Measurements from ENCODE around the gene ATP6V0A1.

Gene ATP6V0A1

DNA sequence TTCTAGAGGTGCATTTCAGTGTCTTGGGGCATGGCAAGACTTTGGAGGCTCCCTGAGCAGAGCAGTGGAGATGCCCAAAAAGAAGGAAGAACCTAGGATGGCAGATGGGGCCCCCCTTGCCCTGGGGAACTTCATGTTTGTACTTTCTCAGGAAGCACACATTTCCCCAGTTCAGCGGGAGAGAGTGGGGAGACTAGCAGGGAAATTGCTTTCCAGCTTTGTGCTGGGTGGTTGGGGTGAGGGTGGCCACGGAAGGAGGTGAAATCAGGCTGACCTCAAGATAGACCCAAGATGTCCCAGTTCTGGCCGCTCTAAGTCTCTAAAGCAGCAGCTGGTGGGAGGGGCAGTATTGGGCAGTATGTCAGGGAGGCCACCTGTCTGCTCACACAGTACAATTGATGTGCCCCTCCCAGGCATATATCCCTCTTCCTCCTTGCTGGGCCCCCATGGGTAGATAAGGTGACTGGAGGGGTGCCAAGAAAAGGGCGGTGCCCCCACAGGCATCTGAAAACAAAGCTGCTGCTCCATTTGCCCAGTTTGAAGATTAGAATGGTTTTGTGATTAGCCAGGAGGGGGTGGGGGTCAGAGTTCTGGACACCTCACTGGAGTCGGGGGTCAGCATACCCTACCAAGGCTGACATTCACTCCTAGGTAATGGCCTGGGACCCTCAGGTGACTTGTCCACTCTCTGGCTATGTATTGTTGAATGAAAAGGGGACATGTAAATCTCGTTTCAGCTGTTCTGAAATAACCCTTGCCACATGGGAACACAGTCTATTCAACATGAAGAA is 60.3 kb downstream of the ATP6V0A1 start:
- H2AFZ ChIP-seq (ENCODE audit: low read length, unreplicated experiment), result no peak overlapping the region
- H3K27ac ChIP-seq (ENCODE audit: low read depth, low read length), result peak overlapping the region; percentile 99
- H3K36me3 ChIP-seq (ENCODE audit: insufficient read depth, low read length), result no peaks in the 10 kb centered on the region
- peak overlapping the region; percentile 10; the same call in 1 of the 2 replicates for H3K4me3 ChIP-seq (ENCODE audit: low read depth, low read length)
- peaks cover 54% of the 10 kb centered on the region for H3K4me1 ChIP-seq (ENCODE audit: control insufficient read depth, insufficient read depth, low read length, unreplicated experiment)
- no peaks in the 10 kb centered on the region for H3K79me2 ChIP-seq (ENCODE audit: control insufficient read depth, insufficient read depth, low read length, unreplicated experiment)
- H3K27me3 ChIP-seq (ENCODE audit: insufficient read depth, low read length), result no peaks in the 10 kb centered on the region

DNA sequence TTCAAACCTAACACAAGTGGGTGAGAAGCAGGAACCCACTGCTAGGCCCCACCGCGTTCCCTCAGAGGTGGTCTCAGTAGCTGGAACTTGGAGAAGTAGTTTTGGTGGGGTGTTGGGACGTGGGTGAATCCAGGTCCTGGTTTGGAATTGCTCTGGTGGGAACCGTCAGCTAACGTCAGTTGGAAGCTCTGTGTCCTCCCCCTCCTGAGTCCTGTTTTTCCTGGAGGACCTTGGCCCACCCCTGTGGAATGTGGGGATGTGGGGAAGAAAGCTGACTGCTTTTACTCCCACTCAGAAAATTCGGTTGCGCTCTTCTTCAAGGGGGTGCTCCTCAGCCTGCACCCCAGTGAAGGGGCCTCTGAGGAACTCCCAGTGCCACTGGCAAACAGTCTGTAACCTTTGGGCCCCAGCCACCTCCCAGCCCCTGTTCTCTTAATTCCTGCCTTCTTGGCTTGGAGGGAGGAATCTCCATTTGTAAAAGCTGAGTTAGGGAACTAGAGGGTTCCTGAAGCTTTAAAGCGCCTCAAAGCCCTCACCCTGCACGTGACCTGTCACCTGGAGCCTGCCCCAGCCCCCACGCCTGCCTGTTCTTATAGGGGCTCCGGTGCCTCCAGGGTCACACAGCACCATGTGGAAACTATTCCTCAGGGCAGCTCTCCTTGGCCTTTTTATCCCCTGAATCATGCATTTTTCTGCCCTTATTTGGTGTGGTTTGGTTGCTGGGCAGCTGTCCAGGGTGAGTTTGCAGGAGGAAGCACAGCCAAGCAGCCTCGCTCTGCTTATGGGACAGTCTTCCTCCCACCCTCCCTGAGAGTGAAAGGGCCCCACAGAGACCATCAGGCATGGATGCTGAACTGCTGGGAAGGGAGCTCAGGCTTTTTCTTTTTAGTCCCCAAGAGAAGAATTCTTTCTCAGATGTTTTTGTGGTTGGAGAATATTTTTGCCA is 61.1 kb downstream of the ATP6V0A1 start:
- no peaks in the 10 kb centered on the region for H3K79me2 ChIP-seq (ENCODE audit: control insufficient read depth, insufficient read depth, low read length, unreplicated experiment)
- peak overlapping the region; percentile 18 for H3K4me3 ChIP-seq (ENCODE audit: low read depth, low read length)
- peak overlapping the region; percentile 99 for H3K27ac ChIP-seq (ENCODE audit: low read depth, low read length)
- no peaks in the 10 kb centered on the region for H3K27me3 ChIP-seq (ENCODE audit: insufficient read depth, low read length)
- no peak overlapping the region for H2AFZ ChIP-seq (ENCODE audit: low read length, unreplicated experiment)
- H3K36me3 ChIP-seq (ENCODE audit: insufficient read depth, low read length), result no peaks in the 10 kb centered on the region
- peaks cover 54% of the 10 kb centered on the region for H3K4me1 ChIP-seq (ENCODE audit: control insufficient read depth, insufficient read depth, low read length, unreplicated experiment)

DNA sequence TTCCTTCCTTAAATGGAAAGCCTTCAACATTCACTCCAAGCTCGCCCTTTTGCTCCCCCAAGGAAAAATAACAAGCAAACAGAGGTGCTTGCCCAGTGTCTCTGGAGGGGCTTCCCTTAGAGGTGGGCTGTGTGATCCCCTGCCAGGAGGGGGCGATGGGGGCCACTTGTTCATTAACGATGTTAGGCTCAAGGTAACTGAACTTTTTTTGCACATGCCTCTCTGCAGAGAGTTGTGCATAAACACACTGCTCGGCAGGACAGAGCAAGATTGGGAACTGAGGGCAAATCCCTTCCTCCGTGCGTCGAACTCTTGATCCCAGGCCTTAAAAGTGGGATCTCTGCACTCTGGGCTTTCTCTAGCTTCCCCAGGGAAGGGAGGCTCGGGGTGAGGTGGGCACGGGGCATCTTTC is 61.9 kb downstream of the ATP6V0A1 start:
- H3K27ac ChIP-seq (ENCODE audit: low read depth, low read length), result peak overlapping the region; percentile 99
- no peak overlapping the region for H2AFZ ChIP-seq (ENCODE audit: low read length, unreplicated experiment)
- H3K36me3 ChIP-seq (ENCODE audit: insufficient read depth, low read length), result no peaks in the 10 kb centered on the region
- H3K79me2 ChIP-seq (ENCODE audit: control insufficient read depth, insufficient read depth, low read length, unreplicated experiment), result no peaks in the 10 kb centered on the region
- no peaks in the 10 kb centered on the region for H3K27me3 ChIP-seq (ENCODE audit: insufficient read depth, low read length)
- peak overlapping the region; percentile 18 for H3K4me3 ChIP-seq (ENCODE audit: low read depth, low read length)
- peaks cover 59% of the 10 kb centered on the region for H3K4me1 ChIP-seq (ENCODE audit: control insufficient read depth, insufficient read depth, low read length, unreplicated experiment)

DNA sequence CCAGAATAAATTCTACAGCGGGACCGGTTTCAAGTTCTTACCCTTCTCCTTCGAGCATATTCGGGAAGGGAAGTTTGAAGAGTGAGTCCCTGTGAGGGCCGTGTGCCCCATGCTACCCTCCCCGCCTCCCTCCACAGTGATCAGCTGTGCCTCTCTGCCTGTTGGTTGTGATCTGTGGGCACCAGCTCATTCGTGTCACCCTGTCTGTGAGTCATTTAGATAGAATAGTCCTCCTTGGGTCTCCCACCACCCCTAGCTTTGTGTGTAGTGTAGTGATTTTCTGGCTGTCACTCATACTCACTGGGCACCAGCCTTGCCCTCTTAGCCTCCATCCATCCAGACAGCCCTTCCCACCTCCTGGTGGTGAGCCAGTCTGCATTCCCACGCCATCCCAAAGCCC is 62.4 kb downstream of the ATP6V0A1 start:
- Histone ChIP-seq H3K4me3 (ENCODE audit: low read depth, low read length) (peak overlapping the region; percentile 18; the same call in 1 of the 2 replicates), H3K36me3 (ENCODE audit: insufficient read depth, low read length) (no peaks in the 10 kb centered on the region), H2AFZ (ENCODE audit: low read length, unreplicated experiment) (no peak overlapping the region), H3K79me2 (ENCODE audit: control insufficient read depth, insufficient read depth, low read length, unreplicated experiment) (no peaks in the 10 kb centered on the region), H3K4me1 (ENCODE audit: control insufficient read depth, insufficient read depth, low read length, unreplicated experiment) (peaks cover 61% of the 10 kb centered on the region), H3K27ac (ENCODE audit: low read depth, low read length) (peak overlapping the region; percentile 99), H3K27me3 (ENCODE audit: insufficient read depth, low read length) (no peaks in the 10 kb centered on the region)

DNA sequence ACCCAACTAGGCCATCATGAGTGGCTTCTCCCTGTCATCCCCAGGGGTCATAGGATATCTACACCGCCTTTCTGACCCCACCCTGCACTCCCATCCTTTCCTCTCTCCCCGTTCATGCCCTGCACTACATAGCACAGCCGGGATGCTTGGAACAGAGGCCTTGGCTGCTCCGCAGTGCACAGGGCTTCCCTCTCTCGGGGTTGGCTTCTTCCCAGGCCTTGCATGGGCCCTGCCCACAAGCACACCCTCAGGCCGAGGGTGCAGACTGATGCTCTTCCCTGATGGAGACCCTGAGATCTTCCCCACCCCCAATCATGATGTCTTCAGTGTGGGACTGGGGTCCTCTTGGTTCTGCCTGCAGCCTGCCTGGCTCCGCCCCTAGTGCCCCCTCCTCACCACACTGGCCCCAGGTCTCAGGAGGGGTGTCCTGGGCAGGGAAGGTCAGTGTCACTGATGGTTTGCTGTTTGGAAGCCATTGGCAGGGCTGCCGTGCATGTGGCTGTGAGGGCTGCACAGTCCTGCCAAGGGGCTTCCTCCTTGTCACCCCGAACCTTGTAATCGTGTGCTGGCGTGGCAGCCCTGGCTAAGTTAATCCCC is 63.1 kb downstream of the ATP6V0A1 start:
- Histone ChIP-seq H3K79me2 (ENCODE audit: control insufficient read depth, insufficient read depth, low read length, unreplicated experiment) (no peaks in the 10 kb centered on the region), H3K4me1 (ENCODE audit: control insufficient read depth, insufficient read depth, low read length, unreplicated experiment) (peaks cover 66% of the 10 kb centered on the region), H3K36me3 (ENCODE audit: insufficient read depth, low read length) (no peaks in the 10 kb centered on the region), H2AFZ (ENCODE audit: low read length, unreplicated experiment) (no peak overlapping the region), H3K27ac (ENCODE audit: low read depth, low read length) (peak overlapping the region; percentile 99), H3K4me3 (ENCODE audit: low read depth, low read length) (no peak overlapping the region), H3K27me3 (ENCODE audit: insufficient read depth, low read length) (no peaks in the 10 kb centered on the region)

DNA sequence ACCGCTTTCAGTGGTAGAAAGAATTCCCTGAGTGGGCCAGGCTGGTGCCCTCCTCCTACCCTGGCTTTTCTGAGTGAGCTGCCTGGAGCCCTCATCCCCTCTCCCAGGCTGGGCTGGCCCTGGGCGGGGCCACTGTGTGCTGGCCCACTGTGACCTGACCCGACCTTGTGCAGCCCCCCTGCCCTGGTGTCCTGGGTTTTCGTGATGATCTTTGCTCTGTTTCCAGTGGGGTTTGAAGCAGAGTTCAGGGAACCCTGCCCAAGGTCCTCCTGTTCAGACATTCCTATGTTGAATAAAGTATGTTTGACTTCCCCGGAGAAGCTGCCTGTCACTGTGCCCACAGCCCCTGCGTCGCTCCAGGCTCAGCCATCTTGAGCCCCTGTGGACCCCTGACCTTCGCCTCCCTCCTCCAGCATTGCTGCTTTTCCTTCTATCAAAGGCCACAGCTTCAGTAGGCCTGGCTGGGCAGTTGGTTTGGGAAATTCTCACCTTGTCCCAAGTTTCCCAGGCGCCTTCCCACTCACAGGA is 63.6 kb downstream of the ATP6V0A1 start:
- H3K4me3 ChIP-seq (ENCODE audit: low read depth, low read length), result no peak overlapping the region
- no peaks in the 10 kb centered on the region for H3K79me2 ChIP-seq (ENCODE audit: control insufficient read depth, insufficient read depth, low read length, unreplicated experiment)
- H3K4me1 ChIP-seq (ENCODE audit: control insufficient read depth, insufficient read depth, low read length, unreplicated experiment), result peaks cover 67% of the 10 kb centered on the region

DNA sequence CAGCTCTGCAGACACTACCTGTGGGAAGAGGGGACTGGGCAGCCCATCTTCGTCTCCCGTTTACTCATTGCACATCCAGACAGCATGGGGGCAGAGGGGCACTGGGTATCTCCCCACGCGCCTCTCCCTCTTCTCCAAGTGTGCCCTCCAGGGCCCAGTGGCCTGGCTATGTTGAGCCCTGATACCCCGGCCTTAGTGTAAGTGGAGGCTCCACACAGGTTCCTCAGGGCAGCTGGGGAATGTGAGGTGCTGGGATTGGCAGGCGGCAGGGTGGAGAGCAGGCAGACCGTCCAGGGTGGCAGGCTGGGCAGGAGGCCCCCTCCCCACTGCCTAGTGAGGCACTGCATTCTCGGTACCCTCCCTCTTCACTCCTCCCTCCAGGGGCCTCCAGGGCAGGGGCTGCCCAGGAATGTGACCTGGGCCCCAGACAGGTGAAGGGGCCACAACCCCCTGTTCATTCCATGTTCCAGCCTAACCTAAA is 64.2 kb downstream of the ATP6V0A1 start:
- Histone ChIP-seq H3K79me2 (ENCODE audit: control insufficient read depth, insufficient read depth, low read length, unreplicated experiment) (no peaks in the 10 kb centered on the region), H2AFZ (ENCODE audit: low read length, unreplicated experiment) (no peak overlapping the region), H3K27ac (ENCODE audit: low read depth, low read length) (peak overlapping the region; percentile 99; the same call in 1 of the 2 replicates), H3K4me1 (ENCODE audit: control insufficient read depth, insufficient read depth, low read length, unreplicated experiment) (peaks cover 63% of the 10 kb centered on the region), H3K36me3 (ENCODE audit: insufficient read depth, low read length) (no peaks in the 10 kb centered on the region), H3K27me3 (ENCODE audit: insufficient read depth, low read length) (no peaks in the 10 kb centered on the region), H3K4me3 (ENCODE audit: low read depth, low read length) (no peak overlapping the region)

More for the DNA sequence above, 63.6 kb downstream of the ATP6V0A1 start:
- H3K36me3 ChIP-seq (ENCODE audit: insufficient read depth, low read length), result no peaks in the 10 kb centered on the region
- no peaks in the 10 kb centered on the region for H3K27me3 ChIP-seq (ENCODE audit: insufficient read depth, low read length)
- H3K27ac ChIP-seq (ENCODE audit: low read depth, low read length), result peak overlapping the region; percentile 99
- H2AFZ ChIP-seq (ENCODE audit: low read length, unreplicated experiment), result no peak overlapping the region

DNA sequence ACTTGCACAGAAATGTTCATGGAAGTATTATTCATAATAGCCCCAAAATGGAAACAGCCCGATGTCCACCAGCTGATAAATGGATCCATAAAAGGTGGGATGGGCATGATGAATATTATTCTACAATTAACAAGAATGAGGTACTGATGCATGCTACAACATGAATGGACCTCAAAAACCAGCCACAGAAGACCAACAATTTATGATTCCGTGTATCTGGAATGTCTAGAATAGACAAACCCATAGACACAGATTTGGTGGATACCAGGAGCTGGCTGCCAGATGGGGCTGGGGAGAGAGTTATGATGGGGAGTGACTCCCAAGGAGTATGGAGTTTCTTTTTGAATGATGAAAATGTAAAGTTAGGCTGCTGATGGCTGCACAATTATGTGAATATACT is 66.5 kb downstream of the ATP6V0A1 start:
- H2AFZ ChIP-seq (ENCODE audit: low read length, unreplicated experiment), result no peak overlapping the region
- H3K4me1 ChIP-seq (ENCODE audit: control insufficient read depth, insufficient read depth, low read length, unreplicated experiment), result peaks cover 40% of the 10 kb centered on the region
- H3K4me3 ChIP-seq (ENCODE audit: low read depth, low read length), result no peak overlapping the region
- H3K36me3 ChIP-seq (ENCODE audit: insufficient read depth, low read length), result no peaks in the 10 kb centered on the region
- H3K27ac ChIP-seq (ENCODE audit: low read depth, low read length), result peak overlapping the region; percentile 2; the same call in 1 of the 2 replicates
- no peaks in the 10 kb centered on the region for H3K27me3 ChIP-seq (ENCODE audit: insufficient read depth, low read length)
- H3K79me2 ChIP-seq (ENCODE audit: control insufficient read depth, insufficient read depth, low read length, unreplicated experiment), result no peaks in the 10 kb centered on the region

DNA sequence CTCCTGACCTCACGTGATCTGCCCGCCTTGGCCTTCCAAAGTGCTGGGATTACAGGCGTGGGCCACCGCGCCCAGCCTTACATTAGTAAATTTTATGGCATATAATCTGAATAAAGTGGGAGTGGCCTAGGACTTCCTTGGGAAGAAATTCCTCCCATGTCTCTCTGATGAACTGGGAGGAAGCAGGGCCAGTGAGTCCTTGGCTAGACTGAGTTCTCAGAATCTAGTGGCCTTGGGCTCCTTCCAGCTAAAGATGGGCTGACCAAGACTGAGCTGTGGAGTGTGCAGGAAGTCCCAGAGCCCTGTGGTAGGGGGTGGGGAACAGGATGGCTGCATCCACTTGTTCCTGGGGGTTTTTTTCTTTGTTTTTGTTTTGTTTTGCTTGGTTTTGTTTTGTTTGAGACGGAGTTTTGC is 67.4 kb downstream of the ATP6V0A1 start:
- Histone ChIP-seq H3K4me3 (ENCODE audit: low read depth, low read length) (no peak overlapping the region), H2AFZ (ENCODE audit: low read length, unreplicated experiment) (no peak overlapping the region), H3K4me1 (ENCODE audit: control insufficient read depth, insufficient read depth, low read length, unreplicated experiment) (peaks cover 32% of the 10 kb centered on the region), H3K36me3 (ENCODE audit: insufficient read depth, low read length) (no peaks in the 10 kb centered on the region), H3K79me2 (ENCODE audit: control insufficient read depth, insufficient read depth, low read length, unreplicated experiment) (no peaks in the 10 kb centered on the region), H3K27ac (ENCODE audit: low read depth, low read length) (peak overlapping the region; percentile 11), H3K27me3 (ENCODE audit: insufficient read depth, low read length) (no peaks in the 10 kb centered on the region)

DNA sequence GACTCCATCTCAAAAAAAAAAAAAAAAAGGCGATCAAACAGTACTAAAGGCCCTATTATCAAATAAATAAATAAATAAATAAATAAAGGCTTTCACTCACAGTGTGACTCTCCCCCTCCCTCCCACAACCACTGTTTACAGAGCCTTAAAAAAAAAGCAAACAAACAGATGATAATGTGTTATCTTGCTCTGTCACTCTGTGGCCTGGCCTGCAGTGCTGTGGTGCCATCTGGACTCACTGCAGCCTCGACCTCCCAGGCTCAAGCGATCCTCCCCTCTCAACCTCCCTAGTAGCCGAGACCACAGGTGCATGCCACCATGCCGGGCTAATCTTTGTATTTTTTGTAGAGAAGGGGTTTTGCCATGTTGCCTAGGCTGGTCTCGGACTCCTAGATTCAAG is 69.3 kb downstream of the ATP6V0A1 start:
- H3K4me1 ChIP-seq (ENCODE audit: control insufficient read depth, insufficient read depth, low read length, unreplicated experiment), result peaks cover 16% of the 10 kb centered on the region
- no peak overlapping the region for H2AFZ ChIP-seq (ENCODE audit: low read length, unreplicated experiment)
- H3K27ac ChIP-seq (ENCODE audit: low read depth, low read length), result no peak overlapping the region
- no peaks in the 10 kb centered on the region for H3K27me3 ChIP-seq (ENCODE audit: insufficient read depth, low read length)
- no peaks in the 10 kb centered on the region for H3K79me2 ChIP-seq (ENCODE audit: control insufficient read depth, insufficient read depth, low read length, unreplicated experiment)
- no peaks in the 10 kb centered on the region for H3K36me3 ChIP-seq (ENCODE audit: insufficient read depth, low read length)
- no peak overlapping the region for H3K4me3 ChIP-seq (ENCODE audit: low read depth, low read length)
